Activated T-cell treated with anti-CD3 and anti-CD28 coated beads, Interleukin-2, amount 50 U/mL, for 72 hours (primary cell): Measurements from ENCODE around the gene SPTBN1. TPM values are rescaled to one million over a fixed set of nuclear protein-coding genes. Genes with fewer than 3 reads are reported as not detected.
A peak's percentile ranks its signal among the peaks of the same experiment; 100 is the strongest.

Source experiments
- ATAC-seq, 2 donors: fragments of 150-1000 bp; cut with Tn5 transposase; replicated peaks in 1 of 2; 2 replicates each; pipeline ENCODE4 v1.10.0; 2021; ENCODE audit warnings: moderate library complexity in 2 of 2, mild to moderate bottlenecking in 1 of 2
- DNase-seq, 2 donors: peaks; one replicate each; pipeline ENCODE4 v3.0.0; 2021 to 2022; ENCODE audit warnings: mixed read lengths in 1 of 2
- H3K27ac Mint-ChIP-seq: one replicate; pipeline ENCODE4 v1.8.0; 2022; ENCODE audit warnings: mild to moderate bottlenecking, moderate library complexity, mixed read lengths
- H3K27me3 Mint-ChIP-seq: one replicate; pipeline ENCODE4 v1.8.0; 2022; ENCODE audit warnings: low read depth, mixed read lengths
- H3K36me3 Mint-ChIP-seq, 2 donors: one replicate each; pipeline ENCODE4 v1.8.0; 2022; ENCODE audit warnings: mixed read lengths in 2 of 2, mild to moderate bottlenecking in 1 of 2; ENCODE audit not compliant: insufficient read depth in 2 of 2
- H3K4me1 Mint-ChIP-seq: one replicate; pipeline ENCODE4 v1.8.0; 2022; ENCODE audit warnings: low read depth, mixed read lengths
- H3K4me3 Mint-ChIP-seq, 2 donors: one replicate each; pipeline ENCODE4 v1.8.0; 2022; ENCODE audit warnings: mild to moderate bottlenecking in 2 of 2, mixed read lengths in 2 of 2, moderate library complexity in 2 of 2
- H3K9me3 Mint-ChIP-seq, 2 donors: one replicate each; pipeline ENCODE4 v1.8.0; 2022; ENCODE audit warnings: mixed read lengths in 2 of 2
- total RNA-seq, 2 donors: library from RNA; stranded (reverse); gene quantifications; one replicate each; pipeline ENCODE4 v1.2.3, GENCODE V29; 2022

SPTBN1 gene
- total RNA-seq, 2 donors from 2014 or later = 120 to 136 TPM

DNA sequence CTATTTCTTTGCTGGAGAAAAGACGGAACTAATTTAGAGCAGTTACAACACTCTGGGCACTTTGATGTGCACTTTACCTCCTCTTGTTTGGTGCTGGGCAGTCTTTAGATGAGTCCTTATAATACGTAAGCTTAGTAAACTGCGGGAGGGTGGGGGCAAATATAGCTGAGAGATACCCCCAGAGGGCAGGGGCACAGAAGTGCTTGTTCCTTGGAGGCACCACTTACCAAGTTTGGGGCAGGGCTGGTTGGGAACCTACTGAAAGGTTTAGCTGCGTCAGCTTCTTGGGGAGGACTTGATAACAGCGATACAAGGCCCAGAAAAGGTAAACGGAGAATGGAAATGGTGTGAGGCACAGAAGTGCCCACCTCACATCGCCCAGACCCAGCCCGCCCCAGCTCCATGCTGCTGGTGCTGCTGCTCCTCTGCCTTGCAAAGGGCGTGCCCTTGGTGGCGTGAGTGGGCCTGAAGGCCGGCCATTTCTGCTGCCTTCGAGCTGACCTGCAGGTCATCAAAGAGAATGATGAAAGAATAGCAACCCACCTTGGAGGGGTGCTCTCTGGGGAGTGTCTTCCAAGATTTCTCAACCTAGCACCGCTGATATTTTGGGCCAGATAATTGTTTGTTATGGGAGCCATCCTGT, 139.2 kb downstream of the SPTBN1 start:
- DNase-seq = no peak
- H3K36me3 Mint-ChIP-seq = peaks cover 8 to 16% of the 10 kb centered on the region in 2 donors
- peaks cover 97% of the 10 kb centered on the region for H3K4me1 Mint-ChIP-seq
- H3K27me3 Mint-ChIP-seq = no peaks in the 10 kb centered on the region
- no peak for ATAC-seq
- H3K4me3 Mint-ChIP-seq = peak overlapping the region; percentile 12 to 88
- H3K27ac Mint-ChIP-seq = peak overlapping the region; percentile 97
- no peaks in the 10 kb centered on the region for H3K9me3 Mint-ChIP-seq

- Mint-ChIP-seq H3K27ac (peak overlapping the region; percentile 97), H3K4me1 (peaks cover 97% of the 10 kb centered on the region), H3K27me3 (no peaks in the 10 kb centered on the region), H3K9me3 (no peaks in the 10 kb centered on the region), H3K36me3 (peaks cover 8 to 19% of the 10 kb centered on the region in 2 donors), H3K4me3 (peak overlapping the region; percentile 85 to 88)
- ATAC-seq (peak; percentile 12 to 23), DNase-seq (no peak)
These were observed 140.1 kb downstream of the SPTBN1 start for GRCh38 chr2:54595999-54596902.

DNA sequence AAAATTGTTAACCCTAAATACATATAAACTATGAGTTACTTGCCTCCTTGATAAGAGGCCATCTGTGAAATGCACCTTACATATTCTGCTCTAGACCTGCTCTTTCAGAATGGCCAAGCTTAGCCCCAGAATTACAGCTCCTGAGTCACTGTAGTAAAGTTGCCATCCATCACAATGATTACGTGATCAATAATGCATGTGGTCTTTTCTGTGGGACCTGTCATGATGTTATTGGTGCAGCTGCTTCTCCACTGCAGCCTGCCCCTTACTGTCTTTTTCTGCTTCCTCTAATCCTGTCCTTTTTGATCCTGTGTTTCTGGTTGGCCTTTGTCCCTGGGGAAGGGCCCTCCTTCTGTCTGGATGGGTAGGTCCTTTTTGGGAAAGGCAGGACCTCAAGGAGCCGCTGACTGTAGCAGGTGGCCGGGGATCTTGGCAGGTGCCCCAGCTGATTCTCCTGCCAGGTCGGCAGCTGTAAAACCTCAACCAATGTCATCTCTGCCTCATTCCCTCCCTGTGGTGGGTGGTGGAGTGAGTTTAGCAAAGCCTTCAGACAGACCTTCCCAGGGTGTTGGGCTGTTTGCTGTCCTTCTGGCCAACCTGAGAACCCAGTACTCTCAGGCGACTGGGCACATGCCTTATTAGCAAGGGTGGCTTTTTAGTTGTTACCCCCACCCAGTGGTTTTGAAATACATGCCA, 141.2 kb downstream of the SPTBN1 start:
- Mint-ChIP-seq H3K4me3 (peak overlapping the region; percentile 85 to 88), H3K27me3 (no peaks in the 10 kb centered on the region), H3K27ac (peak overlapping the region; percentile 97), H3K4me1 (peaks cover 97% of the 10 kb centered on the region), H3K36me3 (peaks cover 8 to 19% of the 10 kb centered on the region in 2 donors), H3K9me3 (no peaks in the 10 kb centered on the region)
- ATAC-seq = peak; percentile 76 to 81
- peak; percentile 62 to 64 for DNase-seq

GRCh38 chr2:54598347-54599325, 142.5 kb downstream of the SPTBN1 start:
- H3K27me3 Mint-ChIP-seq = no peaks in the 10 kb centered on the region
- peaks cover 97% of the 10 kb centered on the region for H3K4me1 Mint-ChIP-seq
- no peak for ATAC-seq
- no peak for DNase-seq
- H3K36me3 Mint-ChIP-seq = peaks cover 8 to 15% of the 10 kb centered on the region in 2 donors
- H3K27ac Mint-ChIP-seq = peak overlapping the region; percentile 16
- H3K9me3 Mint-ChIP-seq = no peaks in the 10 kb centered on the region
- peak overlapping the region in 1 of 2 donors; percentile 28 for H3K4me3 Mint-ChIP-seq

DNA sequence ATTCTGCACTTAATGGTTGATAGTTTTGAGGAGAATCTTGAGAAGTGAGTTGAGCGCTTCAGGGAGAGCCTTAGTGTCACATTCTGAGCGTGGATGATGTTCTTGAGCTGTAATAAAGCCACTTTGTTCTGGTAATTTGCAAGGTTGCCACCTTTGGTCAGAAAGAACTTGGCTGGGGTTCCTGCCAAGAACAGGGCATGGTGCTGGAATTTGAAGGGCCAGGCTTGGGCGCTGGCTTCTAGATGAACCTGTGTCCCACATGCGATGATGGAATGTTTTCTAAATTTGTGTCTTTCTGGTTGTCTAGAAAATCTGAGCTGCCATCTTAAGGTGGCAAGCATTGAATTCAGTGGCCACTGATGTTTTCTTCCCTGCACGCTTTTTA, 143.2 kb downstream of the SPTBN1 start:
- H3K36me3 Mint-ChIP-seq = peaks cover 8 to 15% of the 10 kb centered on the region in 2 donors
- DNase-seq = no peak
- no peaks in the 10 kb centered on the region for H3K27me3 Mint-ChIP-seq
- no peak for ATAC-seq
- no peak overlapping the region for H3K4me3 Mint-ChIP-seq
- H3K9me3 Mint-ChIP-seq = no peaks in the 10 kb centered on the region
- no peak overlapping the region for H3K27ac Mint-ChIP-seq
- peaks cover 98% of the 10 kb centered on the region for H3K4me1 Mint-ChIP-seq

DNA sequence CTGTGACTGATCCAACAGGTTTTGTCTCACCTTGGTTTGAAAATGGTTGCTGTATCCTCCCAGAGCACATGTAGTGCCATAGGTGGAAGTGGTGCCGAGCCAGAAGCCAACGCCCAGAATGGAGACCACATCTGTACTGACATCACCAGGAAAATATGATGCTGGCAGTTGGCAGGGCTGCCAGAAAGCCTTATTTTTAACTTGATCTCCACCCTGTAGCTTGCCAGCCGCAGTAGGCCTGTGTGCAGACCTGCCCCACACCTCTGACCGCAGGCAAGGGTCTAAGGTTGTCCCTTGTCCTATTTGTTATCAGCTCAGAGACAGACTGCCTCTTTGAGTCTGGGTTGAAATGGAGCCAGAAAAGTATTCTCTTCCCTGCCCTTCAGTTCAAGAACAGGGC, 143.8 kb downstream of the SPTBN1 start:
- DNase-seq (peak in 1 of 2 donors; percentile 33), ATAC-seq (peak; percentile 15 to 30)
- H3K4me3 Mint-ChIP-seq = peak overlapping the region; percentile 9 to 34
- peaks cover 8 to 15% of the 10 kb centered on the region in 2 donors for H3K36me3 Mint-ChIP-seq
- H3K4me1 Mint-ChIP-seq = peaks cover 100% of the 10 kb centered on the region
- no peaks in the 10 kb centered on the region for H3K9me3 Mint-ChIP-seq
- H3K27me3 Mint-ChIP-seq = no peaks in the 10 kb centered on the region
- H3K27ac Mint-ChIP-seq = peak overlapping the region; percentile 59

DNA sequence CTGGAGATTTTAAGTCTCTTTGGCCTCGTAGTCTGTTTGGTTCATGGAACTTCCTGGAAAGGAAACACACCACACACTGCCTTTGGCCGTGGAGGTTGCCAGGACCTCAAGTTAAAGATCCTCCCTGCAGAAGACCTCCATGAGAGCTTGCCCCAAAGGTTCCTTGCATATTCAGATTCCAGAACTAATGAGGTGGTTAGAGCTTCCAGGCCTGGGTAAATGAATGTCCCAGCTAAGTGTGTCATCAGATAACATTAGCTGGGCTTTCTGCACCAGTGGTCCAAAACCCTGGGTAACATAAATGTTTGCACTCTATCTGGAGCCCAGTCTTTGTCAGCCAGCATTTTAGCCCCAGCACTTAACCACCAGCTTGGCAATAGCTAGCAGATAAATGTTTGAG, 145.2 kb downstream of the SPTBN1 start:
- Mint-ChIP-seq H3K4me1 (peaks cover 100% of the 10 kb centered on the region), H3K36me3 (peaks cover 8 to 15% of the 10 kb centered on the region in 2 donors), H3K4me3 (peak overlapping the region; percentile 3 to 75), H3K9me3 (no peaks in the 10 kb centered on the region), H3K27me3 (no peaks in the 10 kb centered on the region), H3K27ac (peak overlapping the region; percentile 72)
- no peak for ATAC-seq
- DNase-seq = no peak

- Mint-ChIP-seq H3K27me3 (no peaks in the 10 kb centered on the region), H3K4me1 (peaks cover 94% of the 10 kb centered on the region), H3K4me3 (peak overlapping the region; percentile 52 to 75), H3K36me3 (peaks cover 8 to 15% of the 10 kb centered on the region in 2 donors), H3K27ac (peak overlapping the region; percentile 88), H3K9me3 (no peaks in the 10 kb centered on the region)
- DNase-seq = no peak
- ATAC-seq = peak; percentile 30 to 40
These were observed 146.7 kb downstream of the SPTBN1 start for GRCh38 chr2:54602736-54603322.

DNA sequence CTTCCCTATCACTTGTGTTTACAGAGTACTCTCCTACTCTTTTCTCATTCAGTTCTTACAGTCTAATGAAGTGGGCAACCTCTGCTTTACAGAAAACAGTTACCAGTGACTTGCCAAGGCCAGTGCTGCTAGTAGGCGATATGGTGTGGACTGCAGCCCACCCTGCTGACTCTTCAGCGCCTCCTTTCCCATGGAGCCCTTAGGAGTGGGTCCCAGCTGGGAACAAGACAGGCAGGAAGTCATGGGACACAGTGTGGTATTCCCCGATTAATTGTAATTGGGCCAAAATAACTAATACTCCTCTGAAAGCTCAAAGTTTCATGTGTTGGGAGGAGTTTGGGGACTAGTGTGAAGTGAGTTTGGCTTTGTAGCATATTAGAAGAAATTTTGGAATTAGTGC, 147.2 kb downstream of the SPTBN1 start:
- Mint-ChIP-seq H3K27me3 (no peaks in the 10 kb centered on the region), H3K4me1 (peaks cover 94% of the 10 kb centered on the region), H3K4me3 (peak overlapping the region; percentile 11 to 75), H3K27ac (peak overlapping the region; percentile 88), H3K9me3 (peaks cover 0 to 3% of the 10 kb centered on the region in 2 donors), H3K36me3 (peaks cover 7 to 19% of the 10 kb centered on the region in 2 donors)
- DNase-seq (no peak), ATAC-seq (no peak)

DNA sequence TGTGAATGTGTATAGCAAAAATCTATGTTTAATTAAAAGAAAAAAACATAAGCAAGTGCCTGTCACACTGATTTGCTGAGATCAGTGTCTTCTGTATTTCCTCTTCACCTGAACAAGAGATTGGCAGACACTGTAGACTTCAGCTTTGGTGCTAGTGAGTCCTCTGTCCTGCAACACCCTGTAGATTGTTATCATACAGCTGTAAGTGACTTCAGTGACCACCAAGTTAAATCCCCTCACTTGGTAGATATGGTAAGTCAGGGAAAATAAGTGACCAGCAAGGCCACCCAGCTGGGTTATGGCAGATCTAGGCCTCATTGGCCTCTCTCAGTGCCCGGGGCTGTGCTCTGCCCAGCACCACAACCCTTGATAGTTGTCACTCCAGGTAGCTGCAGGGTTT, 147.7 kb downstream of the SPTBN1 start:
- no peaks in the 10 kb centered on the region for H3K27me3 Mint-ChIP-seq

DNA sequence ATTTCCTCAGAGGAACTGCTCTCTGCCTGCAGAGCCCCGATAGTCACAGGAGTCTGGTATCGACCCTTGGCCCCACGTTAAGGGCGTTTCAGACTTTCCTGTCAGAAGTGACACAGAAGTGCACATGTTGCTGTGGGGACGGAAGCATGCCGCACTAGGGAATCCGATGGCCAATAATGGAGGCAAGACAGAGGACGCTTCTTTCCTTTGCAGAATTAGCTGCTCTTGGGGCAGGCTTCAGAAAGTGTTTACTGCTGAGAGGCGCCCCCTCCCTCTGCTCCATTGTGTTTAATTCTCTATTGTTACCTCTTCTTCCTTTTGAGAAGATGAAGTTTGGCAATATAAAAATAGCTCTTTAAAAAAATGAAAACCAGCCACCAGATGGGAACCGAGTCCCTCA, 148.7 kb downstream of the SPTBN1 start:
- H3K36me3 Mint-ChIP-seq = peaks cover 0 to 12% of the 10 kb centered on the region in 2 donors
- DNase-seq (no peak), ATAC-seq (peak; percentile 12 to 17)
- peaks cover 92% of the 10 kb centered on the region for H3K4me1 Mint-ChIP-seq
- H3K4me3 Mint-ChIP-seq = peak overlapping the region; percentile 61 to 68
- H3K27me3 Mint-ChIP-seq = no peaks in the 10 kb centered on the region
- peaks cover 0 to 3% of the 10 kb centered on the region in 2 donors for H3K9me3 Mint-ChIP-seq
- peak overlapping the region; percentile 91 for H3K27ac Mint-ChIP-seq

More for the DNA sequence above, 147.7 kb downstream of the SPTBN1 start:
- H3K27ac Mint-ChIP-seq = peak overlapping the region; percentile 88
- ATAC-seq (no peak), DNase-seq (no peak)
- H3K4me3 Mint-ChIP-seq = peak overlapping the region; percentile 21 to 75
- H3K4me1 Mint-ChIP-seq = peaks cover 94% of the 10 kb centered on the region
- peaks cover 5 to 19% of the 10 kb centered on the region in 2 donors for H3K36me3 Mint-ChIP-seq
- H3K9me3 Mint-ChIP-seq = peaks cover 0 to 3% of the 10 kb centered on the region in 2 donors
